NCI-H146 treated with DMSO at 0.1 percent for 48 hours (cell line): ENCODE measurements around the gene MSI2.

Experiments used
- DNase-seq: peaks from one replicate; lab custom pipeline; 2025; ENCODE audit not compliant: unreplicated experiment; lab: John Stamatoyannopoulos, UW

Gene MSI2

GRCh38 chr17:57468932-57469775 lies 212.8 kb downstream of the MSI2 start:
- DNase-seq = peak; percentile 56

DNA sequence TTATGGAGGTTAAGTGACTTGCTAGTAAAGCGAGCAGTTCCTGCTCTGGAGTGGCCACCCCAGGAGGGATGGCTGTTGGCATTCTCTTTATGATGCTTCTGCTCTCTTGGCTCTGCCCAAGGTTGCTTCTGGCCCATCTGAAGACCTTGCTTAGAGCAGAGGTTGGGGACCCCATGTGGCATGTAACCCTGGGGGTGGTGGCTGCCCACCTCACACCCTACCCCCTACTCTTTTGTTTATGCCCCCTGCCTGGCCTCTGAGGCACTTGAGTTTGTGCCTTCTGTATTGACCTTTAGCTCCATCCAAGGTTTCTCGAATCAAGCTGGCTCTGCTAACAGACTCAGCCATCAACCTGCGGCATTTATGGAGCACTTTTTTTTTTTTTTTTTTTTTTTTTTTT lies 214.6 kb downstream of the MSI2 start:
- DNase-seq = no peak

DNA sequence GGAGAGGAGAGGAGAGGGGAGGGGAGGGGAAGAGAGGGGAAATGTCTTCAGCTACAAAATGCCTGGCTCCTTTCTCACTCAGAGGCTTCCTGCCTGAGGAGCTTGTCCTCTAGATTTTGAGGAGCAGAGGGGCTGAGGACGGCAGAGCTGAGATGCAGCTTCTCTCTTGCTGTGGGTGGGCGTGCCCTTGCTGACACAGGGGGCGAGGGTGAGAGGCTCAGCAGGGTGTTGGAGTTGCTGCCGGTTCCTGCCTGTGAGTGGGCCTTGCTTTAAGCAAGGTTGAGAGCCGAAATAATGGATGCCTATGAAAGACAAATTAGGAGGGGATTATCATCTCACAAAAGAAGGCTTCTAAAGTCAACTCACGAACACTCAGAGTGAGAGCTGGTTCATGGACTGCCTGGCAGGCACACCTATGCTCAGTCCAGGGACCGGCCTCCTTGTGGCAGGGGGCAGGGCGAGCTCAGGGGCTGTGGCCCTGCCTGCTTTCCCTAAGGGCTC lies 215.6 kb downstream of the MSI2 start:
- DNase-seq = no peak

- DNase-seq = no peak
Observed at GRCh38 chr17:57475796-57476195, 219.5 kb downstream of the MSI2 start.

DNA sequence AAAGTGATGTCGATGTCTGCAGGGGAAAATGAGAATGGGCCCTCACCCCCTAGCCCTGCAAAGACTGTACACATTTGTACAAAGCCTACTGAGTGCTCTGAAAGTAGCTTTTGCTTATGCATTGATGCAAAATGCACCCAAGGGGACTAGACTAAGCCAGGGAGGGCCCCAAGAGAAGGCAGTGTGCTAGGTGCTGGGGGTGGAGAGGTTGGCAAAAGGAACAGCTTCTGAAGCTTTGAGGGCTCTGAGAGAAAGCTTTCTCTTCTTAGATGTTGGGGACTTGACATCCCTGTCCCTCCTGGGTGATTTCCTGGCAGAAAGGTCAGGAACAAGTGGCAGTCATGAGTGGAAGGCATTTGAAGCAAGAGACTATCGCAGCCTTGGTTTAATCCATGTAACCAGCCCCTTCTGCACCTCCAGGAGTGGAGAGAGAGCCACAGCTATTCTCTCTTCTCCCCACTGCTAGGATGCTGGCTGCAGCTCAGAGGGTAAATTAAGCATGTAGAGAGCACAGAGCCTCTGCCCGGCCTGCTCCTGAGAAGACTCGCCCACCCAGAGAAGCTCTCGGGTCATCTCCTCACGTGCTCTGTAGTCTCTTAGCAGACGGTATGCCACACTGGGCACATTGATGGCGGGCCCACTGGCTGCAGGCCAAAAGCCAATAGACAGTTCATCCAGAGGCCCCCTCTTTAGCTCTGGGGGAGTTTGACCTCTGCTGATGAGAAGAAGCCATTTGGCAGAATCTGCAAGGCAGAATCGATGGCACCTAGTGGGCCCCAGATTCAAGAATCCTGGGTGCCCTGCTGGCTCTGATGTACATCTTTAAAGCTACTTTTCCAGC lies 221.4 kb downstream of the MSI2 start:
- no peak for DNase-seq

- no peak for DNase-seq
Observed at GRCh38 chr17:57478478-57479250, 222.3 kb downstream of the MSI2 start.

DNA sequence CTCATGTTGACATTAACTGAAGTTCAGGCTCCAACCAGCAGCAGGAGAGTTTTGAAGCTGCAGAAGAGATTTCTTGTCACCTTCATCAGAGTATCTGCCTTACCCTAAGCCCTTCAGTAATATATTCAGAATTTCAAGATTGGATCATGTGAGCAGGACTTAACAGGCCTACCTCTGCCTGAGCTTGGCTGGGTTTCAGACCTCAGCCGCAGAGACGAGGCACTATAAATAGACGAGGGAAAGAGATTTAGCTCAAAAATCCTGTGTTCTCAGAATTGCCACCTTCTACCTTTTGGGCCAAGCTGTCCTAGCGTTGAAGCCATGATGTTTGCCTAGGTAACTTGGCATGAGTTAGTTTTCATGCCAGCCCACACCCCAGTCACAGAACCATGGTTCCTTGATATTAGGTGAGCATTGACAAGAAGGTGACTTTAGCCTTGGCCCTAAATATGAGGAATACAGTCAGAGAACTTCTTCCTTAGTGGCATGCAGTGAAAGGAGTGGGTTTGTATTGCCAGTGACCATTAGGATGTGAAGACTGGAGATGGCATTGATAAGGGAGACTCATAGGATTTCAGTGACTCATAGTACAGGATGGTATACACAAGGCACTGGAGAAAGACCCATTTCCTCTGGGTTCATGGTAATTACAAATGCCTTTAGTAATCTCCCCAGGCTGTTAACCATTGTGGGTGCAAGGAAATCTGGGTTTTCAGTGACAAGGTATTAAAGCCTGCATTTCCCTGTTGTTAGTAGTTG lies 224.3 kb downstream of the MSI2 start:
- no peak for DNase-seq

- no peak for DNase-seq
Observed at GRCh38 chr17:57481910-57482391, 225.6 kb downstream of the MSI2 start.

GRCh38 chr17:57482657-57483056 lies 226.3 kb downstream of the MSI2 start:
- DNase-seq = no peak

GRCh38 chr17:57484081-57484666 lies 227.9 kb downstream of the MSI2 start:
- DNase-seq = no peak

GRCh38 chr17:57484826-57485565 lies 228.7 kb downstream of the MSI2 start:
- no peak for DNase-seq

DNA sequence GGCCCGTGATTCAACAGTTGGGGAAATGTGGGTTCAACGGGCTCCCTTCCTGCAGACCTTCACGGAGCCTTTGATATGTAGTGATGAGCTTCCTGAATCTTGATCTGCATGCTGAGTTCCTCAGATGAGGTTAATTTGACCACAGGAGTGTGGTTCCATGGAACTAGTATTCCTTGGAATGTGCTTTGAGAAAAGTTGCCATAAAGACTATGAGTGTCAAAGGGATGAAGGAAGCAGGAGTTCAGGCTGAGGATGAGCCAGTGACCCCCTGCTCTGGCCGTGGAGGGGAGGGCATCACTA lies 229.2 kb downstream of the MSI2 start:
- no peak for DNase-seq

- no peak for DNase-seq
Observed at GRCh38 chr17:57485916-57486881, 229.9 kb downstream of the MSI2 start.

DNA sequence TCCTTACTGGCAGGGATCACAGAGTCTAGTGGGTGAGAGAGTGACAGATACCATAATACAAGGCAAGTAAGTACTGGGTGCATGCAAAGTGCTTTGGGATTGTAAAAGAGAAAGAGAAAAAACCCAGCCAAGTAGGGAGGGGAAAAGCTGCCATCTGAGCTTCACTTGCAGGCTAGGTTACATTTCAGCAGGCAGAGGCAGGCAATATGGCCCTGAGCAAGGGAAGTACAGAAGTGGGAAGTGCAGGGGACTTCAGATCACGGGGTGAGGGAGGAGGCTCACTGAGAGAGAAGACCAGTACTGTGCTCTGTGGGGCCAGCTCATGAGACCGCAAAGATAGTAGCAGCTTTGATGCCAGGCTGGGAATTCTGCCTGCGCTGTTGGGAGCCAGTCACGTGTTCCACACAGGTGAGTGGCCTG lies 230.6 kb downstream of the MSI2 start:
- no peak for DNase-seq

DNA sequence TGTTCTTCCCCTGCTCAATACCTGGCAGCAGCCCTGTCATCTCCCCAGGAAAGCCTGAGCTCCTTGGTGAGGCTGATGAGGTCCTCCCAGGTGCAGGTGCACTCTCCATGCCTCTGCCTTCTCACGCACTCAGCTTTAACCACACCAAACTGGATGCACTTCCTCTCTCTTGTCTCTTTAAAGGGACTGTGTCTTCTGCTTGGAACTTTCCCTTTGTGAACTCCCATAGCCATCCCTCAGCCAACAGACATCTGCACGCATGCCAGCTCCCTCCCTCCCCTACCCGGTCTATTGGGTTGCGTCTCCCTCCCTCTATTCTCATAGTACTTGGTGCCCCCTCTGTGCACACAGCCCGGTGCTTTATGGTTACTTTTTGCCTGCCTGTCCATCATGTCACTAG lies 231.2 kb downstream of the MSI2 start:
- DNase-seq = no peak

- DNase-seq = no peak
Observed at GRCh38 chr17:57488856-57489255, 232.5 kb downstream of the MSI2 start.

GRCh38 chr17:57489321-57489720 lies 233.0 kb downstream of the MSI2 start:
- no peak for DNase-seq

- DNase-seq = no peak
Observed at GRCh38 chr17:57490111-57490845, 234.0 kb downstream of the MSI2 start.
